GM21528 (cell line): ENCODE measurements around the gene FAM20A.
"Not testable (repeated sequence)": the region's sequence is repeated elsewhere in the genome, so short reads cannot be mapped to it uniquely, and the experiment has no call there.

ENCODE experiments used
- ATAC-seq: cut with Tn5 transposase; IDR thresholded peaks from one replicate; pipeline ENCODE4 v1.9.1; 2021; ENCODE audit warnings: mild to moderate bottlenecking, moderate library complexity; ENCODE audit not compliant: unreplicated experiment, low FRiP score

FAM20A gene

GRCh38 chr17:68533887-68534694 is 67.1 kb downstream of the FAM20A start:
- ATAC-seq = no peak

GRCh38 chr17:68532826-68533225 is 68.3 kb downstream of the FAM20A start:
- ATAC-seq = no peak

- ATAC-seq = no peak
These were observed 69.9 kb downstream of the FAM20A start for GRCh38 chr17:68531252-68531651.

- no peak for ATAC-seq
These were observed 73.9 kb downstream of the FAM20A start for GRCh38 chr17:68527314-68527713.

- no peak for ATAC-seq
These were observed 74.6 kb downstream of the FAM20A start for GRCh38 chr17:68526548-68526947.

- ATAC-seq = no peak
These were observed 78.9 kb downstream of the FAM20A start for GRCh38 chr17:68522266-68522665.

GRCh38 chr17:68519911-68520310 is 81.3 kb downstream of the FAM20A start:
- no peak for ATAC-seq

GRCh38 chr17:68519051-68519450 is 82.1 kb downstream of the FAM20A start:
- not testable (repeated sequence) for ATAC-seq

GRCh38 chr17:68518063-68518815 is 82.9 kb downstream of the FAM20A start:
- ATAC-seq = no peak

- ATAC-seq = not testable (repeated sequence)
These were observed 83.6 kb downstream of the FAM20A start for GRCh38 chr17:68517605-68518004.

- no peak for ATAC-seq
These were observed 84.4 kb downstream of the FAM20A start for GRCh38 chr17:68516732-68517131.

GRCh38 chr17:68514831-68515635 is 86.1 kb downstream of the FAM20A start:
- ATAC-seq = no peak

GRCh38 chr17:68513932-68514331 is 87.2 kb downstream of the FAM20A start:
- no peak for ATAC-seq

- ATAC-seq = no peak
These were observed 88.2 kb downstream of the FAM20A start for GRCh38 chr17:68512960-68513474.

- ATAC-seq = peak; percentile 96
These were observed 88.8 kb downstream of the FAM20A start, which contains the start of gene PRKAR1A for GRCh38 chr17:68512247-68512959. Gene PRKAR1A, plus strand, starts transcription at chr17:68512430. Its CDS starts 2,970 bp downstream, at chr17:68515400.

- peak; percentile 52 for ATAC-seq
These were observed 89.4 kb downstream of the FAM20A start for GRCh38 chr17:68511671-68512246.

GRCh38 chr17:68511254-68511670 is 89.9 kb downstream of the FAM20A start:
- no peak for ATAC-seq

- ATAC-seq = no peak
These were observed 91.8 kb downstream of the FAM20A start for GRCh38 chr17:68509141-68510057.

- no peak for ATAC-seq
These were observed 93.6 kb downstream of the FAM20A start for GRCh38 chr17:68507576-68507975.
